Brain microvascular endothelial cell (primary cell): ENCODE results near the gene MMRN1.

Experiments used
- DNase-seq: peaks from one replicate; pipeline ENCODE4 v3.0.0-alpha.2; 2020
- H3K27ac ChIP-seq: fragments of 250-450 bp; sonication (Bioruptor Pico); 2 replicates; pipeline ENCODE4 v1.5.1; 2020; ENCODE audit warnings: mild to moderate bottlenecking, moderate library complexity
- H3K27me3 ChIP-seq: fragments of 250-450 bp; sonication (Bioruptor Pico); replicated peaks from 2 replicates; pipeline ENCODE4 v1.5.1; 2020; ENCODE audit warnings: mild to moderate bottlenecking
- H3K36me3 ChIP-seq: fragments of 250-450 bp; sonication (Bioruptor Pico); replicated peaks from 2 replicates; pipeline ENCODE4 v1.5.1; 2020; ENCODE audit warnings: mild to moderate bottlenecking
- H3K4me3 ChIP-seq: 2 replicates; pipeline ENCODE4 v1.5.1; 2011; ENCODE audit warnings: low read depth, mild to moderate bottlenecking, control low read depth, low read length, moderate library complexity
- in situ Hi-C: cut with HindIII; loops from 2 replicates; pipeline ENCODE4 v1.10.0; 2017; ENCODE audit warnings: low sequenced_read_pairs, low pct_ligation_motif_present
- TF ChIP-seq, protein P1 (sequence below): IDR thresholded peaks from 2 replicates; pipeline ENCODE4 v1.5.1; 2011; ENCODE audit warnings: low read depth, mild to moderate bottlenecking, moderate library complexity, low read length, control low read depth, inconsistent platforms; ENCODE audit errors: missing control alignments

Gene MMRN1

DNA sequence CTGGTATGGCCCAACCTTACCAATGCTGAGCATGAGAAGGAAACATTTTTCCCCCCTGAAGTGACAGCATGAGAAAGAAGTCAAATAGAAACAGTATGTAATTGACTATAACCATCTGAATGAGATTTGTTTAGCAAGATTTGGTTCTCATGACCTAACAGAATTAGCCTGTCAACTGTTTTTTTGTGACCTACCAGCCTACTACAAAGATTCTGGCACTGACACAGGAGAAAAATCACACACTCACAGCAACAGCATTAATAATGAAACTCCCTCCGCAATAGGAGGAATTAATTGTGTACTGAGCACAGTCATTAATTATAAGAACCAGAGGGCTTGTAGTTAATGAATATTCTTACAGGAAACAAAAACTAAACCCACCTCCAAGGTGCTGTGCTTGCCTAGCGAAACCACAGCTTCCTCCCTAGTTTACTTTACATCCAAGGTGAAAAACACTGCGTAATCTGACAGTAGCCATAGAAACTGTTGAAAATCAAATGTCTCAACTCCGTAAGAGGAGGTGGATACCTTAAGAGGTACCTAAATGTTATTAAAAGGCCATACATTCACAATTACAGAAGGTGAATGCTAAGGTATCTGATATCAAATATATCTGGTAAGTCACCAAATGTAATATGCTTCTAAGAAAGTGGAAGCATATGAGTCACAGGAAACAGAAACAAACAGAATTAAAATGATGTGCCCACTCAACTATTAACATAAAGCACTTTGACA lies 34.9 kb downstream of the MMRN1 start:
- no peak for DNase-seq
- in situ Hi-C loops = no loop called here
- H3K36me3 ChIP-seq = no peaks in the 10 kb centered on the region
- TF ChIP-seq, protein P1, sequence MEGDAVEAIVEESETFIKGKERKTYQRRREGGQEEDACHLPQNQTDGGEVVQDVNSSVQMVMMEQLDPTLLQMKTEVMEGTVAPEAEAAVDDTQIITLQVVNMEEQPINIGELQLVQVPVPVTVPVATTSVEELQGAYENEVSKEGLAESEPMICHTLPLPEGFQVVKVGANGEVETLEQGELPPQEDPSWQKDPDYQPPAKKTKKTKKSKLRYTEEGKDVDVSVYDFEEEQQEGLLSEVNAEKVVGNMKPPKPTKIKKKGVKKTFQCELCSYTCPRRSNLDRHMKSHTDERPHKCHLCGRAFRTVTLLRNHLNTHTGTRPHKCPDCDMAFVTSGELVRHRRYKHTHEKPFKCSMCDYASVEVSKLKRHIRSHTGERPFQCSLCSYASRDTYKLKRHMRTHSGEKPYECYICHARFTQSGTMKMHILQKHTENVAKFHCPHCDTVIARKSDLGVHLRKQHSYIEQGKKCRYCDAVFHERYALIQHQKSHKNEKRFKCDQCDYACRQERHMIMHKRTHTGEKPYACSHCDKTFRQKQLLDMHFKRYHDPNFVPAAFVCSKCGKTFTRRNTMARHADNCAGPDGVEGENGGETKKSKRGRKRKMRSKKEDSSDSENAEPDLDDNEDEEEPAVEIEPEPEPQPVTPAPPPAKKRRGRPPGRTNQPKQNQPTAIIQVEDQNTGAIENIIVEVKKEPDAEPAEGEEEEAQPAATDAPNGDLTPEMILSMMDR = no peak
- H3K27ac ChIP-seq = no peak overlapping the region
- no peaks in the 10 kb centered on the region for H3K27me3 ChIP-seq
- no peak overlapping the region for H3K4me3 ChIP-seq

DNA sequence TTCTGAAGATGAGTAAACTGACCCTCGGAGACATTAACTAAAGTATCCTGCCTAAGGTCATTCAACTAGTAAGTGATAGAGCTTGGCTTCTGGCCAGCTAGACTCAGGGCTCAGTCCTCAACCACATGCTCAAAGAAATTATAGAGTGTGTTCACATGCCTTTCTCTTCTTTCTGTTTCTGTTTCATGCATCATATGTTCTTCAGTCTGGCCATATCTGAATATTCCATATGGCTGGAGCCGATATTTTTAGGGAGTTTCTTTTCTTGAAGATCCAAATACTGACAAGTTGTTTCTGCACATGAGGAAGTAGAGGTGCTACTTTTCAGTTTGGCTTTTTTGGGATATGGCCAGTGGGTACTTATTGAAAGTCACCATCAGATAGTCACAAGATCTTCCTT lies 44.9 kb downstream of the MMRN1 start:
- Histone ChIP-seq H3K4me3 (no peak overlapping the region), H3K27ac (no peak overlapping the region), H3K27me3 (no peaks in the 10 kb centered on the region), H3K36me3 (no peaks in the 10 kb centered on the region)
- no peak for DNase-seq
- TF ChIP-seq, protein P1 = no peak
- in situ Hi-C loops = no loop called here

DNA sequence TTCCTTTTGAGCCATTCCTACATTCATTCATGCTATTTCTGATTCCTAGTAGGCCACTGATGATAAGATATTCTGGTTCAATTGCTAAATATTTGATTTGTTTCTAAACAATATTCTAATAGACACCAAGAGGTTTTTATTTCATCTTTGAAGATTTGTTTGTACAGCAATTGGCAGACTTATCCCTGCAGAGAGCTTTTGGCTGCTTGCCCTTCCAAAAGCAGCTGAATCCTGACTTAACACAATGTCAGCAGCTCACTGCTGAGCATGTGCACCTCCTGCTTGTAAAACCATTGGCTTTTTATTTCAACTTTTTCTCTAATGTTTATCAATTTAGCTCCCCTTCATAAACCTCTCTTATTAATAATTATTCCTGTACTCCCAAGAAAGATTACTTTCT lies 45.3 kb downstream of the MMRN1 start:
- Histone ChIP-seq H3K4me3 (no peak overlapping the region), H3K27ac (no peak overlapping the region), H3K36me3 (no peaks in the 10 kb centered on the region), H3K27me3 (no peaks in the 10 kb centered on the region)
- TF ChIP-seq, protein P1 = no peak
- in situ Hi-C loops = no loop called here
- DNase-seq = no peak

DNA sequence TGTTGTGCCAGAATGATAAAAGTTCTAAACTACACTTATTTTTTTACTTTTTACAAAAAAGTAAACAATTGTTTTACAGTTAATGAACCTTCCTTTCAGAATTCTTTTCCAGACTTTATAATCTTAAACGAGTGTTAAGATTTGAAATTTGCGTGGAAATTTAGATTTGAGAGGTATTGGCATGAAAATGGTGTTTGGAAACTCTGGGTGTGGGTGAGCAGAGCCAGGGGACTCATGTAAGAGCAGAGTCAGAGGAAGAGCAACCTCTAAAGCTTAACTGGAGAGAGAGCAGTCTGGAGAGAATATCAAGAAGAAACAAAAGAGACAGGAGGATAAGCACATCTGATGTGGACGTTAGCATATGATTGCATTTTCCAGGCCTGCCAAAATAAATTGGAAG lies 48.2 kb downstream of the MMRN1 start:
- DNase-seq = no peak
- H3K27ac ChIP-seq = no peak overlapping the region
- no peaks in the 10 kb centered on the region for H3K27me3 ChIP-seq
- TF ChIP-seq, protein P1 = no peak
- no peaks in the 10 kb centered on the region for H3K36me3 ChIP-seq
- no peak overlapping the region for H3K4me3 ChIP-seq
- in situ Hi-C loops = no loop called here

DNA sequence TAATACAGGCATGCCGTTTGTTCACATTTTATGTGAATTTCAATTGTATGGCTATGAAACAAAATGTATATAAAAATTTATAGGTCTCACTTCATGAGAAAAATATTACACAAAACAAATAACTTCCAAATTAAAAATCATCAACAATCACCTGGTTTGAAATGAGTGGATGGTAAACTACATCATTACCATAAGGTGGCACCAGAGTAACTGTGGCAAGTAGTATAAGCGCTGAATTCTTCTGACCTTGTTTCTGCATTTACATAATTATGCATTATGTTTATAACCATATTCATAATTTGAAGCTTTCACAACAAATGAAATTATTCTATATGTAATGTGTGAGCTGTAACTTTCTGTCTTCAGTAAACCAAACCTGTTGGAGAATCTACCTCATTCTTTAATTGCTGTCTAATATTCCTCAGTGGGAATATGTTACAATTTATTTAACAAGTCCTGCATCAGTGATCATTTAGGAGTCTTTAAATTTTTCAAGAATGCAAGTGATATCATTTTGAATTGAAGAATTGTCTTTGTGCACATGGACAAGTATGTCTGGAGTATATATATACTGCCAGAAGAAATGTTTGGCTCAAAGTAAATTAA lies 55.2 kb downstream of the MMRN1 start:
- TF ChIP-seq, protein P1 = no peak
- Histone ChIP-seq H3K27me3 (no peaks in the 10 kb centered on the region), H3K27ac (no peak overlapping the region), H3K36me3 (no peaks in the 10 kb centered on the region), H3K4me3 (no peak overlapping the region)
- DNase-seq = no peak
- in situ Hi-C loops = no loop called here

DNA sequence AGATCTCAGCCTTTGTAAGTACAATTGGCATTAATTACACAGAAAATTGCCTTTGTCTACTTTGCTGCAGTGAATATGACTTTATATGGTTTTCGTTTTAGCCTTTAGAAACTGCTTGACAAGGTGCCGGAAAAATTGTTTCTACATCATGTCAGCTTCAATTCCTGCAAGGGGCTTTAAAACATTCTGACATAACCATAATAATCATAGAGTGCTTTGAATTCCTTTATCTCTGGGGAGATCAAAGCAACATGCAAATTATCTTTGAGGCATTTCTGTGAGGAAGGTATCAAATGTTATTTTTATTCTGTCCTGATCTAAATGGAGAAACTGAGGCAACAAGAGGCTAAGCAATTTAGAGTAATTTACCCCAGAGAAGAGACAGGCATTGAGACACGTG lies 57.8 kb downstream of the MMRN1 start:
- in situ Hi-C loops = no loop called here
- H3K4me3 ChIP-seq = no peak overlapping the region
- TF ChIP-seq, protein P1 = no peak
- no peak overlapping the region for H3K27ac ChIP-seq
- no peak for DNase-seq
- H3K27me3 ChIP-seq = no peaks in the 10 kb centered on the region
- no peaks in the 10 kb centered on the region for H3K36me3 ChIP-seq
